Keratinocyte (primary cell): ENCODE data around the gene GRB10. TPM values are rescaled to one million over a fixed set of nuclear protein-coding genes. Genes with fewer than 3 reads are reported as not detected.

Source experiments
- DNase-seq: peaks from one replicate; pipeline ENCODE4 v3.0.0-alpha.2; 2011; ENCODE audit warnings: low read depth, missing footprints, low spot score
- FAIRE-seq: peaks from 2 replicates; lab custom pipeline; 2011; peaks lifted over from hg19 to GRCh38; lab: Jason Lieb, UNC
- H2AFZ ChIP-seq: 2 replicates; pipeline ENCODE4 v1.6.0; 2012; ENCODE audit warnings: low read length, control low read depth, inconsistent platforms; ENCODE audit not compliant: control insufficient read depth
- H3K27ac ChIP-seq: 2 replicates; pipeline ENCODE4 v1.5.1; 2011; ENCODE audit warnings: low read length; ENCODE audit not compliant: control insufficient read depth, insufficient read depth
- H3K27me3 ChIP-seq: 3 replicates; pipeline ENCODE4 v1.6.0; 2011; ENCODE audit warnings: low read length; ENCODE audit not compliant: control insufficient read depth, insufficient read depth; ENCODE audit errors: extremely low read depth
- H3K36me3 ChIP-seq, 2 experiments: 2 replicates in 1 of 2; 3 replicates in 1 of 2; pipeline ENCODE4 v1.5.1; 2011; ENCODE audit warnings: low read length in 2 of 2, mild to moderate bottlenecking in 1 of 2; ENCODE audit not compliant: control insufficient read depth in 2 of 2, insufficient read depth in 2 of 2; ENCODE audit errors: extremely low read depth in 1 of 2
- H3K4me1 ChIP-seq: 3 replicates; pipeline ENCODE4 v1.5.1; 2011; ENCODE audit warnings: low read length; ENCODE audit not compliant: control insufficient read depth, insufficient read depth; ENCODE audit errors: extremely low read depth
- H3K4me2 ChIP-seq: 3 replicates; pipeline ENCODE4 v1.6.0; 2011; ENCODE audit warnings: low read depth, low read length; ENCODE audit not compliant: control insufficient read depth, insufficient read depth; ENCODE audit errors: extremely low read depth
- H3K4me3 ChIP-seq, 3 experiments: fragments of 200-600 bp in 1 of 3; sonication (generic) in 1 of 3; 2 replicates in 2 of 3; 3 replicates in 1 of 3; pipeline ENCODE4 v1.5.1; 2011 to 2016; ENCODE audit warnings: low read length in 3 of 3, mild to moderate bottlenecking in 3 of 3, control low read depth in 2 of 3, inconsistent platforms in 1 of 3, low read depth in 1 of 3, mixed read lengths in 1 of 3, mixed run types in 1 of 3, moderate library complexity in 1 of 3; ENCODE audit not compliant: control insufficient read depth in 2 of 3, insufficient read depth in 2 of 3; ENCODE audit errors: extremely low read depth in 1 of 3
- H3K79me2 ChIP-seq: 2 replicates; pipeline ENCODE4 v1.6.0; 2012; ENCODE audit warnings: low read length; ENCODE audit not compliant: control insufficient read depth, insufficient read depth
- H3K9ac ChIP-seq: 3 replicates; pipeline ENCODE4 v1.6.0; 2011; ENCODE audit warnings: low read length; ENCODE audit not compliant: control insufficient read depth, insufficient read depth; ENCODE audit errors: extremely low read depth
- H3K9me1 ChIP-seq: 3 replicates; pipeline ENCODE4 v1.6.0; 2011; ENCODE audit warnings: low read length; ENCODE audit not compliant: control insufficient read depth, insufficient read depth; ENCODE audit errors: extremely low read depth
- H3K9me3 ChIP-seq: 2 replicates; pipeline ENCODE4 v1.5.1; 2012; ENCODE audit warnings: low read depth, low read length; ENCODE audit not compliant: control insufficient read depth
- H4K20me1 ChIP-seq: 3 replicates; pipeline ENCODE4 v1.6.0; 2011; ENCODE audit warnings: low read length; ENCODE audit not compliant: control insufficient read depth, insufficient read depth; ENCODE audit errors: extremely low read depth
- CTCF ChIP-seq, 3 experiments: IDR thresholded peaks in 1 of 3; conservative IDR thresholded peaks in 1 of 3; optimal IDR thresholded peaks in 1 of 3; 2 replicates in 2 of 3; 3 replicates in 1 of 3; pipeline versions ENCODE3 to v1.5.1; 2011; ENCODE audit warnings: low read length in 3 of 3, mild to moderate bottlenecking in 3 of 3, moderate library complexity in 2 of 3, control low read depth in 1 of 3, inconsistent platforms in 1 of 3; ENCODE audit not compliant: insufficient read depth in 2 of 3; ENCODE audit errors: extremely low read depth in 1 of 3
- EZH2 ChIP-seq: IDR thresholded peaks from one replicate; pipeline ENCODE4 v1.6.1; 2012; ENCODE audit warnings: inconsistent platforms, mild to moderate bottlenecking, low read length, moderate library complexity
- dilution Hi-C: fragments of 300-500 bp; cut with MboI; formaldehyde crosslinking; loops from one replicate; pipeline ENCODE4 v1.7.0; 2020; ENCODE audit warnings: low sequenced_read_pairs; ENCODE audit not compliant: extremely low pct_ligation_motif_present
- polyA plus RNA-seq, 5 experiments: library from polyadenylated mRNA; depleted of rRNA in 3 of 5; stranded (reverse) in 3 of 5; stranded (forward) in 1 of 5; unstranded in 1 of 5; fragments of >200 nt; gene quantifications; 1 replicate in 1 of 5; 2 replicates in 3 of 5; 3 replicates in 1 of 5; pipeline versions ENCODE4 v1.2.1 to v1.2.3, GENCODE V29; 2011 to 2012; ENCODE audit warnings: missing spikeins in 2 of 5, low read depth in 1 of 5, low replicate concordance in 1 of 5

Gene GRB10
- polyA plus RNA-seq, 1 donor (not counting 4 experiments of a cell fraction or from before 2014, with no cell fraction given), result 4.4 TPM

GRCh38 chr7:50721661-50722259, 60.9 kb downstream of the GRB10 start:
- no peaks in the 10 kb centered on the region for H3K9me1 ChIP-seq
- no peak overlapping the region for H3K4me2 ChIP-seq
- no peak overlapping the region for H2AFZ ChIP-seq
- H3K79me2 ChIP-seq, result no peaks in the 10 kb centered on the region
- peaks cover 2% of the 10 kb centered on the region for H4K20me1 ChIP-seq
- no peaks in the 10 kb centered on the region for H3K9me3 ChIP-seq
- H3K27me3 ChIP-seq, result no peaks in the 10 kb centered on the region
- no peak overlapping the region for H3K27ac ChIP-seq
- no peaks in the 10 kb centered on the region for H3K36me3 ChIP-seq
- no peak overlapping the region for H3K9ac ChIP-seq
- no peaks in the 10 kb centered on the region for H3K4me1 ChIP-seq
- FAIRE-seq (no peak), DNase-seq (no peak)
- dilution Hi-C loops, result no loop called here
- no peak overlapping the region for H3K4me3 ChIP-seq
- no peak for TF ChIP-seq EZH2
- no peak for TF ChIP-seq CTCF (optimal IDR thresholded peaks at IDR 0.05 in 1 of 3, IDR thresholded peaks at IDR 0.05 in 1 of 3, conservative IDR thresholded peaks at IDR 0.05 in 1 of 3; ENCODE audit: extremely low read depth in 1 of 3, insufficient read depth in 2 of 3, low read length in 3 of 3)

- no peaks in the 10 kb centered on the region for H3K27me3 ChIP-seq
- H3K27ac ChIP-seq, result no peak overlapping the region
- no peak overlapping the region for H3K4me3 ChIP-seq
- H3K9ac ChIP-seq, result no peak overlapping the region
- FAIRE-seq (no peak), DNase-seq (no peak)
- no peak overlapping the region for H2AFZ ChIP-seq
- no peaks in the 10 kb centered on the region for H3K79me2 ChIP-seq
- H4K20me1 ChIP-seq, result peaks cover 2% of the 10 kb centered on the region
- H3K9me1 ChIP-seq, result no peaks in the 10 kb centered on the region
- H3K36me3 ChIP-seq, result no peaks in the 10 kb centered on the region
- dilution Hi-C loops, result no loop called here
- no peaks in the 10 kb centered on the region for H3K4me1 ChIP-seq
- no peaks in the 10 kb centered on the region for H3K9me3 ChIP-seq
- no peak for TF ChIP-seq EZH2
- TF ChIP-seq CTCF (optimal IDR thresholded peaks at IDR 0.05 in 1 of 3, IDR thresholded peaks at IDR 0.05 in 1 of 3, conservative IDR thresholded peaks at IDR 0.05 in 1 of 3; ENCODE audit: extremely low read depth in 1 of 3, insufficient read depth in 2 of 3, low read length in 3 of 3), result no peak
- H3K4me2 ChIP-seq, result no peak overlapping the region
Observed at GRCh38 chr7:50721160-50721559, 61.5 kb downstream of the GRB10 start.
